ENCODE data around the gene ZBTB20. TPM values are rescaled to one million over a fixed set of nuclear protein-coding genes. Genes with fewer than 3 reads are reported as not detected.
A peak's percentile ranks its signal among the peaks of the same experiment; 100 is the strongest.

Gene ZBTB20
- total RNA-seq, 4 donors from 2014 or later: 148 to 242 (median 188) TPM

DNA sequence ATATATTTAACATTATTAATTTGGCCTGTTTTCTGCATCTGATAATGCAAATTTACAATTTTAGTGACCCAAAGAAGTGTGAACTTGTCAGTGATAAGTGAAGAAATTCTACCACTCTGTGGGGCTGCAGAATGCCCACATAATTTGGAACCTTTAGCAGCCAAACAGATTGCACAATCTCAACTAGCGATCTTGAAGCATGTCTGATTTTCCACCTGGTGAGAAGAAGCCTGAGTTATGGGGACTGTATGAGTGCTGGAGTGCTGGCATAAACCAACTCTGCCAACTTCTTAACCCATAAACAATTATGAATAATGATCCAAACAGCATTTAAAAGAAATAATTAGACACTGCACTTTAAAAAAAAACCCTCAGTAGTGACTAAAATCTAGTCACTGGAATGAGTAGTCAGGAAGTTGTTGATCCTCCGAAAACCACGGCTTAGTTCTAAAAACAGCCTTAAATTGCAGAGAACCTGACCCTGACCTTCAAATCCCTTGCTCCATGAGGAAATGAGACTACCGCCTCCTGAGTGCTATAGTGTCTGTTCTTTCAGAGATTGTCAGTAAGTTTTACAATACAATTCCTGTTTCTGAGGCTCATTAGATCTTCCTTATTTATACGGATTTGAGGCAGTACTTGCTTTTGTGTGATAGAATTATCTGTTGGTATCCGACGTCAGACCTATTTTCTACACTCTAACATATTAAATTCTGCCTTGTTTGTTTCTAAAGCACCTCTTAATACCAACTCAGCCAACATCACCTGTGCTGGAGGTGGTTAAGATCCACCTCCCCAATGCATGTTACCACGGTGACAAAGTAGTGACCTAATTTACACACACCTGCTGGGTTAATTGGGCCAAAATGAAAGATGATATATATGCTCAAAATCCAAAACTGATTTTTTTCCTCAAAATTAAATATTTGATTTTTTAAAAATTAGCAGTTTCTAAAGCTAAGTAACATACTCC lies 267.7 kb downstream of the ZBTB20 start:
- WGBS, 2 donors: 49 to 51% methylated on average over 8 of the region's 8 CpGs

DNA sequence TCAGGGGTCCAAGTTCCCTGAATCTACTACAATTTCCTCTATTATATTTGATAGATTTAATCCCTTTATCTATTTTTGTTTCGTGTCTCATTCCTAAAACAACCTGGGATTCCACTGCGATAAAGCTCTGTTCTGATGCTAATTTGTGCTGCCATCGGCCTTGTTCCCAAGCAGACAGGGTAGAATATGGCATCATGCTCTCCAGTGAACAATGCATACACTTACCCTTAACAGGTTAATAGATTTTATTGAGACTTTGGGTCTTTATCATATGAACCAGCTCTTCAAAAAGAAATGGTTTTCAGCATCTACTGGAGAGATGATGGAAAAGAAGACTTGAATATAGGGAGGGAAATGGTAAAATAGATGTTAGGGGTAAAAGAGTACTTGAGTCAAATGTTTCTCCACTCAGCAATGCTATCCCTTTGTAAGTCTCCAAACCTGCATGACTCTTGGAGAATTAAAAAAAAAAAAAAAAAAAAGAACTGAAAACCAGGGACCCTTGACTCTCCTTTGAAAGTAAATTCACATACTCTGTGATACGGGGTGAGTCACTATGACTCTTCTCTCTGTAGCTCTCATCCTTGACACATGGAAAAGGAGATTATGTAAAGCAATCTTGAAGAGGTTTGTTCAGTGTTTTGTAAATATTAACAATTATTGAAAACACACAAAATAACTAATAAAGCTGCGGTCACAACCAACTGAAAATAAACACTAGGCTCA lies 268.8 kb downstream of the ZBTB20 start:
- TF ChIP-seq, protein P1, sequence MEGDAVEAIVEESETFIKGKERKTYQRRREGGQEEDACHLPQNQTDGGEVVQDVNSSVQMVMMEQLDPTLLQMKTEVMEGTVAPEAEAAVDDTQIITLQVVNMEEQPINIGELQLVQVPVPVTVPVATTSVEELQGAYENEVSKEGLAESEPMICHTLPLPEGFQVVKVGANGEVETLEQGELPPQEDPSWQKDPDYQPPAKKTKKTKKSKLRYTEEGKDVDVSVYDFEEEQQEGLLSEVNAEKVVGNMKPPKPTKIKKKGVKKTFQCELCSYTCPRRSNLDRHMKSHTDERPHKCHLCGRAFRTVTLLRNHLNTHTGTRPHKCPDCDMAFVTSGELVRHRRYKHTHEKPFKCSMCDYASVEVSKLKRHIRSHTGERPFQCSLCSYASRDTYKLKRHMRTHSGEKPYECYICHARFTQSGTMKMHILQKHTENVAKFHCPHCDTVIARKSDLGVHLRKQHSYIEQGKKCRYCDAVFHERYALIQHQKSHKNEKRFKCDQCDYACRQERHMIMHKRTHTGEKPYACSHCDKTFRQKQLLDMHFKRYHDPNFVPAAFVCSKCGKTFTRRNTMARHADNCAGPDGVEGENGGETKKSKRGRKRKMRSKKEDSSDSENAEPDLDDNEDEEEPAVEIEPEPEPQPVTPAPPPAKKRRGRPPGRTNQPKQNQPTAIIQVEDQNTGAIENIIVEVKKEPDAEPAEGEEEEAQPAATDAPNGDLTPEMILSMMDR (IDR thresholded peaks at IDR 0.05): no peak
- TF ChIP-seq POLR2A (IDR thresholded peaks at IDR 0.05): no peak
- Histone ChIP-seq H3K4me3 (replicated peaks in 1 of 3) (no peak overlapping the region), H3K4me1 (peaks cover 25 to 26% of the 10 kb centered on the region in 2 donors), H3K9me3 (no peaks in the 10 kb centered on the region), H3K27me3 (no peaks in the 10 kb centered on the region), H3K27ac (no peak overlapping the region), H3K36me3 (no peaks in the 10 kb centered on the region)
- no peak for DNase-seq
- WGBS, 2 donors: 88 to 91% methylated on average over 5 of the region's 5 CpGs
- intact Hi-C loops (cut with DNase I): no loop called here

More for the DNA sequence above, 267.7 kb downstream of the ZBTB20 start:
- H3K27me3 ChIP-seq: no peaks in the 10 kb centered on the region
- H3K36me3 ChIP-seq: no peaks in the 10 kb centered on the region
- H3K4me1 ChIP-seq: peaks cover 20 to 24% of the 10 kb centered on the region in 2 donors
- no peaks in the 10 kb centered on the region for H3K9me3 ChIP-seq
- DNase-seq: no peak
- TF ChIP-seq POLR2A (IDR thresholded peaks at IDR 0.05): no peak
- TF ChIP-seq, protein P1 (IDR thresholded peaks at IDR 0.05): no peak
- H3K27ac ChIP-seq: peak overlapping the region in 2 of 3 donors; percentile 9 to 59
- no peak overlapping the region for H3K4me3 ChIP-seq (replicated peaks in 1 of 3)
- intact Hi-C loops (cut with DNase I): no loop called here

DNA sequence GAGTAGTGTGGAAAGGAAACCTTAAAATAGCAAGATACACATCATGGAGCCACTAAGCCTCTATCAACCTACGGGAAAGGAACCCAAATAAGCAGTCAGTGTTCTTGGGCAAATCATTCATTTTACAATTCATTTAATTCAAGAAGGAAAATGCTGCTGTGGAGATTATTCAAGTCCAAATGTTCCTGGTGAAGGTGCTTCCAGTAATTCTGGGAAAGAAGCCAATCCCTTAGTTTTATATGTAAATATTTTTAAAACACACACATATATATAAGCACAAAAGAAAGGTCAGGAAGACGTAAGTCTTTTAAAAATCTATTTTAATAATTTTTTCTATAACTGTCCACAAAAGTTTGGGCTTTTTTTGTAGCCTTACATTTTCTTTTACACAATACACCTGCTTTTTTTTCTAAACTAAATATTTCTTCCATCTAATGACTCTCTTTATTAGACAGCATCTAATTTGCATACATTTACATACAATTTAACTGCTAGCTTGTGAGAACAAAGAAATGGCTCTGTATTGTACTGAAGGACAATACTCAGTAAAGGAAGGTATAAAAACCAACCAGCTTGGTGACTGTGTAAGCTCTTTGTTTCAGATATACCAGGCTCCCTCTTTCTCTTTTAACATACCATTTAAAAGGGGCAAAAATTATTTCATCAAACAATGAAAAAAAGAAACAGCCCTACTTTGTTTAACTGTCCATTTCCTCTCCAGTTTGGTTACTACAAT lies 269.5 kb downstream of the ZBTB20 start:
- WGBS, 2 donors: 57 to 66% methylated on average over 2 of the region's 2 CpGs
- no peak overlapping the region for H3K27ac ChIP-seq
- no peak overlapping the region for H3K4me3 ChIP-seq (replicated peaks in 1 of 3)
- no peak for TF ChIP-seq POLR2A (IDR thresholded peaks at IDR 0.05)
- TF ChIP-seq, protein P1 (IDR thresholded peaks at IDR 0.05): no peak
- no peaks in the 10 kb centered on the region for H3K36me3 ChIP-seq
- intact Hi-C loops (cut with DNase I): no loop called here
- no peak for DNase-seq
- peaks cover 26 to 27% of the 10 kb centered on the region in 2 donors for H3K4me1 ChIP-seq
- no peaks in the 10 kb centered on the region for H3K27me3 ChIP-seq
- H3K9me3 ChIP-seq: no peaks in the 10 kb centered on the region

DNA sequence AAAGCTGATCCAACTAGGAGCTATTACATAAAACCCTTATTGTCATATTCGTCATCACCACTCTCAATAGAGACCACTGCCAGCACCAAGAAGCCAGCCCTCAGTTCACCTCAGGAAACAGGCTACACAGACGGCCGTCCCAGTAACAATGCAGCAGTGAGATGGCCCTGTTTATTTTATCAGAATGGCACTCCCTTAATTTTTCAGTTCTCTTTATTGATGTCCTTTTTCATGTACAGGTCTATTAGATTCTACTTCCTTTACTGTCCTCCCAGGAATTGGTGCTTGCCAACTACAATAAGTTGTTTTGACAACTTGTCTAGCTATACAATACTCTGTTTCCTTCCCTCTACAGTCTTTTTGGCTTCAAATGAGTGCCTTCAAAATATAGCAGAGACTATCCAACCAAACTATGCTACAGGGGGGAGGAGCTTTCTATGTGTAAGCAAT lies 272.5 kb downstream of the ZBTB20 start:
- DNase-seq: no peak
- 71 to 72% methylated on average over 3 of the region's 3 CpGs for WGBS, 2 donors
- Histone ChIP-seq H3K4me1 (peaks cover 24 to 25% of the 10 kb centered on the region in 2 donors), H3K27ac (peak overlapping the region in 1 of 3 donors; percentile 19), H3K36me3 (no peaks in the 10 kb centered on the region), H3K27me3 (no peaks in the 10 kb centered on the region), H3K4me3 (replicated peaks in 1 of 3) (no peak overlapping the region), H3K9me3 (no peaks in the 10 kb centered on the region)
- intact Hi-C loops (cut with DNase I): no loop called here
- TF ChIP-seq, protein P1 (IDR thresholded peaks at IDR 0.05): no peak
- no peak for TF ChIP-seq POLR2A (IDR thresholded peaks at IDR 0.05)

Data from thyroid gland (tissue), 4 donors.